ENCODE results near the gene MRTFA. TPM values are rescaled to one million over a fixed set of nuclear protein-coding genes. Genes with fewer than 3 reads are reported as not detected.
"Not testable (repeated sequence)": the region's sequence is repeated elsewhere in the genome, so short reads cannot be mapped to it uniquely, and the experiment has no call there.

MRTFA gene
- total RNA-seq, 1 donor from 2014 or later = 52.1 TPM

GRCh38 chr22:40606306-40606705 lies 30.2 kb downstream of the MRTFA start:
- TF ChIP-seq CTCF (conservative IDR thresholded peaks at IDR 0.05; ENCODE audit: low read depth, low read length) = no peak
- no peak for DNase-seq (ENCODE audit: low read depth)

GRCh38 chr22:40605761-40606160 lies 30.8 kb downstream of the MRTFA start:
- TF ChIP-seq CTCF (conservative IDR thresholded peaks at IDR 0.05; ENCODE audit: low read depth, low read length) = no peak
- no peak for DNase-seq (ENCODE audit: low read depth)
- H3K4me3 ChIP-seq (ENCODE audit: low read depth, low read length) = no peak overlapping the region

More at GRCh38 chr22:40606306-40606705, 30.2 kb downstream of the MRTFA start:
- H3K4me3 ChIP-seq (ENCODE audit: low read depth, low read length) = no peak overlapping the region

GRCh38 chr22:40603088-40603605 lies 33.4 kb downstream of the MRTFA start:
- no peak overlapping the region for H3K4me3 ChIP-seq (ENCODE audit: low read depth, low read length)
- no peak for DNase-seq (ENCODE audit: low read depth)
- TF ChIP-seq CTCF (conservative IDR thresholded peaks at IDR 0.05; ENCODE audit: low read depth, low read length) = no peak

GRCh38 chr22:40602231-40602630 lies 34.3 kb downstream of the MRTFA start:
- DNase-seq (ENCODE audit: low read depth) = no peak
- no peak for TF ChIP-seq CTCF (conservative IDR thresholded peaks at IDR 0.05; ENCODE audit: low read depth, low read length)
- no peak overlapping the region for H3K4me3 ChIP-seq (ENCODE audit: low read depth, low read length)

- H3K4me3 ChIP-seq (ENCODE audit: low read depth, low read length) = no peak overlapping the region
- DNase-seq (ENCODE audit: low read depth) = no peak
- no peak for TF ChIP-seq CTCF (conservative IDR thresholded peaks at IDR 0.05; ENCODE audit: low read depth, low read length)
Measured at GRCh38 chr22:40599731-40600130, 36.8 kb downstream of the MRTFA start.

- H3K4me3 ChIP-seq (ENCODE audit: low read depth, low read length); DNase-seq (ENCODE audit: low read depth): not testable (repeated sequence)
Measured at GRCh38 chr22:40598712-40599111, 37.8 kb downstream of the MRTFA start.

GRCh38 chr22:40597526-40598430 lies 38.7 kb downstream of the MRTFA start:
- DNase-seq (ENCODE audit: low read depth) = no peak
- TF ChIP-seq CTCF (conservative IDR thresholded peaks at IDR 0.05; ENCODE audit: low read depth, low read length) = no peak
- H3K4me3 ChIP-seq (ENCODE audit: low read depth, low read length) = no peak overlapping the region
